ENCODE results near the gene VRK3.

The VRK3 gene

DNA sequence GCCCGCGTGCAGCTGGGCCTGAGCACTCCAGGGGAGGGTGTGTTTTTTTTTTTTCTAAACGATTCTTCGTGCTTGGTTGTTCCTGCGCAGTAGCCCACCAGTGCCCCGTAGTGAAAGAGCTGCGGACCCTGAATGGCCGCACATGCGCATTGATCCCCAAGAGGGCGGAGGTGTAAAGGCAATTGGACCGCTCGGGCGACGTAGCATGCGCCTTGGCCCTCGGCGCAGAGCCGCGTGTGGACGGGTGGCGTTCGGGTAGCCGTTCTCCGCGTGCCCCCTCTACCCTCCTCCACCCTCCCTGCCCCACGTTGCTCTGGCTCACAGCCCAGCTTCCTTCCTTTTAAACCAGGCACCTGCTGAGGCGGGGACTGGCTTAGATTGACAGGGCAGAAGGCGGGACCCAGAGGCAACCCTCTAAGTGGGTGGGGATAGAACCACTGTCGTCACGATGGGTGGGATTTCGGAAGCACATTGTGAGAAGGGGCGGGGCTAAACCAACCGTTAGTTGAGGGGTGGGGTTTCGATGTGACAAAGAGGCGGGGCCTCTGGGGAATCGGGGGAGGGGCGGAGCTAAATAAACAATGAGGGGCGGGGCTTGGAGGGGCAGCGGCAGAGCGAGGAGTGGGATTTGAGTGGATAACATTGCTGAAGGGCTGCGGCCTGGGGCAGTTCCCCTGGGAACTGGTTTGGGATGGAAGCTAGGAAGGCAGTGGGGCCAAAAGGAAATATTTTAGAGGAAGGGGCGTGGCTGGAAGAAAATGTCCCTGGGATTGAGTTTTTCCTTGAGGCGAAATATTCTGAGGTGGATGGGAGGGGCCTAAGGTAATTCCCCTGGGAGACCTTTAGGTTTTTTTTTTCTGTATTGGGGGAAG, 95.3 kb downstream of the VRK3 start:
- DNase-seq: peak; percentile 97

- peak; percentile 90 for DNase-seq
Observed at GRCh38 chr19:49929121-49929610, 96.0 kb downstream of the VRK3 start, which contains the start of the genes ATF5 and NUP62. Gene ATF5 (plus strand): TSS chr19:49929205. CDS start chr19:49930851, 1,646 bp downstream. Gene NUP62 (minus strand): TSS chr19:49929504. CDS start chr19:49909807, 19,697 bp downstream.

- no peak for DNase-seq
Observed at GRCh38 chr19:49927526-49928264, 97.5 kb downstream of the VRK3 start.

DNA sequence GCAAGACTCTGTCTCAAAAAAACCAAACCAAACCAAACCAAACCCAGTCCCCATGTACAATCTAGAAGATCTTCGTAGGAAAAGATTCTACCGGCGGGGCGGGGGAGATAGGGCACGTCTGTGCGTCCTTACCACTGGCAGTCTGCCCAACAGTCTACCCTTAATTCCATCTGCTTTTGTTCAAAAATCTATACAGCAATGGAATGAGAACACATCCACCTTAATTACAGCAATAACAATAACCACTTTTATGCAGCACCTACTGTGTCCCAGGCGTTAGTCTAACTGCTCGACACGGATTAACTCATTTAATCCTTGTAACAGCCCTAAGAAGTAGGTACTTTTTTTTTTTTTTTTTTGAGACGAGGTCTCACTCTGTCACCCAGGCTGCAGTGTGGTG, 98.7 kb downstream of the VRK3 start:
- no peak for DNase-seq

All from CD4-positive, alpha-beta T cell treated with Interleukin-15 for 1 hour (primary cell).